GM12865 (cell line): ENCODE results near the gene DENND1A.
A peak's percentile ranks its signal among the peaks of the same experiment; 100 is the strongest.

Experiments
- DNase-seq: peaks from one replicate; pipeline ENCODE4 v3.0.0; 2010; ENCODE audit warnings: low read depth
- H3K4me3 ChIP-seq: 2 replicates; pipeline ENCODE4 v1.5.1; 2011; ENCODE audit warnings: mild to moderate bottlenecking, low read depth, low read length, control low read depth
- TF ChIP-seq, protein P1 (sequence below): IDR thresholded peaks from 2 replicates; pipeline ENCODE4 v1.5.1; 2011; ENCODE audit warnings: low read length, control low read depth, low read depth, inconsistent platforms; ENCODE audit not compliant: insufficient read depth; ENCODE audit errors: missing control alignments

The DENND1A gene

GRCh38 chr9:123957168-123957721, 27.3 kb upstream of the DENND1A start:
- DNase-seq = no peak
- H3K4me3 ChIP-seq = no peak overlapping the region
- TF ChIP-seq, protein P1, sequence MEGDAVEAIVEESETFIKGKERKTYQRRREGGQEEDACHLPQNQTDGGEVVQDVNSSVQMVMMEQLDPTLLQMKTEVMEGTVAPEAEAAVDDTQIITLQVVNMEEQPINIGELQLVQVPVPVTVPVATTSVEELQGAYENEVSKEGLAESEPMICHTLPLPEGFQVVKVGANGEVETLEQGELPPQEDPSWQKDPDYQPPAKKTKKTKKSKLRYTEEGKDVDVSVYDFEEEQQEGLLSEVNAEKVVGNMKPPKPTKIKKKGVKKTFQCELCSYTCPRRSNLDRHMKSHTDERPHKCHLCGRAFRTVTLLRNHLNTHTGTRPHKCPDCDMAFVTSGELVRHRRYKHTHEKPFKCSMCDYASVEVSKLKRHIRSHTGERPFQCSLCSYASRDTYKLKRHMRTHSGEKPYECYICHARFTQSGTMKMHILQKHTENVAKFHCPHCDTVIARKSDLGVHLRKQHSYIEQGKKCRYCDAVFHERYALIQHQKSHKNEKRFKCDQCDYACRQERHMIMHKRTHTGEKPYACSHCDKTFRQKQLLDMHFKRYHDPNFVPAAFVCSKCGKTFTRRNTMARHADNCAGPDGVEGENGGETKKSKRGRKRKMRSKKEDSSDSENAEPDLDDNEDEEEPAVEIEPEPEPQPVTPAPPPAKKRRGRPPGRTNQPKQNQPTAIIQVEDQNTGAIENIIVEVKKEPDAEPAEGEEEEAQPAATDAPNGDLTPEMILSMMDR = no peak

DNA sequence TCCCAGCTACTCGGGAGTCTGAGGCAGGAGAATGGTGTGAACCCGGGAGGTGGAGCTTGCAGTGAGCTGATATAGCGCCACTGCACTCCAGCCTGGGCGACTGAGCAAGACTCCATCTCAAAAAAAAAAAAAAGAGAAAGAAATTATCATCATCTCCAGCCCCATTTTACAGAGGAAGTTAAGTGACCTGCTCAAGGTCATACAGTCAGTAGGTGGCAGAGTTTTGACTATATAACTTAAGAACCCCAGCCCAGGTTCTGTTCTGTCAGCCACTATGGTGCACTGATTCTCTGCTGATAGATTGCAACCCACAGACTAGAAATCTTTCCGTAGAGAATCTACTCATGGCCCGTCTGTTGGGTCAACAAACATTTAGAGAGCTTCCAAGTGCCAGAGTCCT, 25.7 kb upstream of the DENND1A start:
- TF ChIP-seq, protein P1 = peak; percentile 8
- DNase-seq = peak; percentile 25
- H3K4me3 ChIP-seq = no peak overlapping the region

DNA sequence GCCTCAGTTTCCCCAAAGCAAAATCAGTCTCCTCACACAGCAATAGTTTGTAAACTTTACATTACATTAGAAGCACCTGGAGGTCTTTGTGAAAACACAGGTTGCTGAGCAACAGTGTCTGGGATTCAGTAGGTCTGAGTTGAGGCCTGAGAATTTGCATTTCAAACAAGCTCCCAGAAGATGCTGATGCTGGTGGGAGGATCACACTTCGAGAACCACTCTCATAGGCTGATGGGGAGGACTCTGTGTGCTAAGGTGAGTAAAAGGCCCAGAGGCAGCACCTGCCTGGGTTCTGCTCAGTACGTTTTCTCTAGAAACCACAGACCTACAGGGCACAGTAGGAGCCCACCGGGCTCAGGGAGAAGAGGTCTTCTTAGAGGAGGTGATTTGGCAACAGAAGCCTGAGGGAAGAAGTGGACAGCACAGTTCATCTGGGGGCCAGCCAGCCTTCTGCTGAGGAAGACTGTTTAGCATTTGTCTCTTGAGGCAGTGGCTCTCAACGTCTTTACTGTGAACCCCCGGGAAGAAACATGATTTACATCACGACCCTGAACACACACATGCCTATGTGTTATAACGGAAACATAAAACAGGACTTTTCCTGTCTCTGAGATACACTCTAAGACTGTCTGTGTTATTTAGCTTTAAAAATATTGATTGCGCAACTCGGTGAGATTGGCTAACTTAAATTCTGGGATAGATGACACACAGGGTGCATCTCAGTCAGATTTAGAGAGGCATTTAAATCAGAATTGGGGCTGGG, 24.8 kb upstream of the DENND1A start:
- TF ChIP-seq, protein P1 = no peak
- DNase-seq = no peak
- no peak overlapping the region for H3K4me3 ChIP-seq

DNA sequence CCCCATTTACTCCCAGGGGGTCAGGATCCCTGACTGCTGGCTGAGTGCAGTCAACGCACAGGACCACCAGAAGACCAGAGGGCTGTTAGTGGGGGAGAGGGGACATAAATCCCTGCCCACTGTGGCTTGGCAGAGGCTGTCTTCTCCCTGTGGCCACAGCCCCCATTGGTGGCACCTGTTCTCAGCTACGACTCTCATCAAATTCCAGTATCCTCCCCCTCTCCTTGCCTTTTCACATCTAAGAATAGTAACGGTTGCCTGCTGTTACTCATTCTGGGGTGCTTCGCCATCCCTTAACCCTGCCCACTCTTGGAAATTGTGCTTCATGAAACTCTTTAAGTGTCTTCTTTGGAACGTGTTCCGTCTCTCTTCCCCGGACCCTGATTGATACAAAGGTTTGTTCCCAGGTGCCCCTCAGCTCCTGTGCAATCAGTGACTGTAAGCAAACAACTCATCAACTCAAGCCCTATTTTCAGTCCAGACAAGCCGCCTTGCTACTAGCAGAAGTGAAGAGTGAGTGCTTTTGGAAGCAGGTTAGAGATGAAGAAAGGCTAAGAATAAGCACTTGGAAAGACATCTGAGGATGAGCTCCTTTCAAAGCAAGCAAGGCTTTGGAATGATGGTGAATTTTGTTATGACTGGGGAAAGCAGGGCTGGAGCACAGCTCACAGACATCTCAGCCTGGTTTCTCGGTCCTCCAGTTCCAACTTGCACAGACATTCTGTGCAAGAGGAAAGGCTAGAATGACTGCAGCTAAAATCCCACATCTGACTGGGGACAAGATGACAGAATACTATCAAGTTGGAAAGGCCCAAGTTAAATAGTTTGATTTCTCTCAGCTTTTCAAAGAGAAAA, 22.9 kb upstream of the DENND1A start:
- TF ChIP-seq, protein P1 = no peak

DNA sequence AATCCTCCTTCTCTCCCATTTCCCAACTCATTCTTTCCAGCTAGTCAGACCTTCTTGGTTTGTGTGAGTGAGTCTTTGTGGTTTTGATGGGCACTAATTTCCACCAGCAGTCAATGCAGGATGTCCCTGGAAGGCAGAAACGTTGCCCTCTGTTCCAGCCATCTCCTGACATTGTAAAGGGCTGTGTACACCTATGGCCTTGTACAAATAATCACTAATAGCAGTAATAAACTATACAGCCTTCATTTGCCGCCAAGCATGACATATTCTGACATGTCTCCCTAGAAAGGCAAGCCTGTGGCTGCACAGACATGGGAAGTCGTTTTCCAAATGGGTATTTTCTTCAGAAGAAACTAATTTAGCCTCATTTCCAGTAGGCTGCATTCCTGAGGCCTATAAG, 18.4 kb upstream of the DENND1A start:
- no peak overlapping the region for H3K4me3 ChIP-seq
- no peak for DNase-seq
- TF ChIP-seq, protein P1 = no peak

More for the DNA sequence above, 22.9 kb upstream of the DENND1A start:
- no peak overlapping the region for H3K4me3 ChIP-seq
- no peak for DNase-seq

- H3K4me3 ChIP-seq = no peak overlapping the region
- DNase-seq = no peak
- TF ChIP-seq, protein P1 = no peak
Measured at GRCh38 chr9:123947326-123947725, 17.4 kb upstream of the DENND1A start.
